PC-9 (cell line): ENCODE data around the gene IL3.

ENCODE experiments used
- EZH2 ChIP-seq: fragments of 200-600 bp; sonication (generic); IDR thresholded peaks from 2 replicates; pipeline ENCODE4 v1.8.0; 2017; ENCODE audit warnings: antibody characterized with exemption, low read depth
- TF ChIP-seq, protein P1 (sequence below): fragments of 200-600 bp; sonication (generic); conservative IDR thresholded peaks from 2 replicates; pipeline ENCODE4 v1.6.1; 2017; ENCODE audit warnings: mixed run types, antibody characterized with exemption, mild to moderate bottlenecking, moderate library complexity

- no peak for TF ChIP-seq EZH2
- TF ChIP-seq, protein P1, sequence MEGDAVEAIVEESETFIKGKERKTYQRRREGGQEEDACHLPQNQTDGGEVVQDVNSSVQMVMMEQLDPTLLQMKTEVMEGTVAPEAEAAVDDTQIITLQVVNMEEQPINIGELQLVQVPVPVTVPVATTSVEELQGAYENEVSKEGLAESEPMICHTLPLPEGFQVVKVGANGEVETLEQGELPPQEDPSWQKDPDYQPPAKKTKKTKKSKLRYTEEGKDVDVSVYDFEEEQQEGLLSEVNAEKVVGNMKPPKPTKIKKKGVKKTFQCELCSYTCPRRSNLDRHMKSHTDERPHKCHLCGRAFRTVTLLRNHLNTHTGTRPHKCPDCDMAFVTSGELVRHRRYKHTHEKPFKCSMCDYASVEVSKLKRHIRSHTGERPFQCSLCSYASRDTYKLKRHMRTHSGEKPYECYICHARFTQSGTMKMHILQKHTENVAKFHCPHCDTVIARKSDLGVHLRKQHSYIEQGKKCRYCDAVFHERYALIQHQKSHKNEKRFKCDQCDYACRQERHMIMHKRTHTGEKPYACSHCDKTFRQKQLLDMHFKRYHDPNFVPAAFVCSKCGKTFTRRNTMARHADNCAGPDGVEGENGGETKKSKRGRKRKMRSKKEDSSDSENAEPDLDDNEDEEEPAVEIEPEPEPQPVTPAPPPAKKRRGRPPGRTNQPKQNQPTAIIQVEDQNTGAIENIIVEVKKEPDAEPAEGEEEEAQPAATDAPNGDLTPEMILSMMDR = no peak
Measured at GRCh38 chr5:132016721-132017250, 43.7 kb upstream of the IL3 start.
